ENCODE data around the gene INTU.

GRCh38 chr4:127610488-127610887, 22.3 kb upstream of the INTU start:
- TF ChIP-seq CTCF (conservative IDR thresholded peaks at IDR 0.05) (no peak), ZFX (IDR thresholded peaks at IDR 0.05) (no peak)

Data from C4-2B (cell line).